Endometrial microvascular endothelial cells (primary cell): ENCODE measurements around the gene MAML3. TPM values are rescaled to one million over a fixed set of nuclear protein-coding genes. Genes with fewer than 3 reads are reported as not detected.
"Not testable (repeated sequence)": the region's sequence is repeated elsewhere in the genome, so short reads cannot be mapped to it uniquely, and the experiment has no call there.

Source experiments
- in situ Hi-C: cut with HindIII; loops from 2 replicates; pipeline ENCODE4 v1.10.0; 2017; ENCODE audit warnings: low sequenced_read_pairs, low pct_unique_long_range_greater_than_20kb; ENCODE audit errors: inconsistent ontology term
- total RNA-seq: library from RNA; depleted of rRNA; stranded (reverse); fragments of >200 nt; gene quantifications from one replicate; pipeline ENCODE4 v1.2.3, GENCODE V29; 2015; ENCODE audit errors: inconsistent ontology term

The MAML3 gene
- total RNA-seq, 1 donor from 2014 or later = 9.7 TPM

DNA sequence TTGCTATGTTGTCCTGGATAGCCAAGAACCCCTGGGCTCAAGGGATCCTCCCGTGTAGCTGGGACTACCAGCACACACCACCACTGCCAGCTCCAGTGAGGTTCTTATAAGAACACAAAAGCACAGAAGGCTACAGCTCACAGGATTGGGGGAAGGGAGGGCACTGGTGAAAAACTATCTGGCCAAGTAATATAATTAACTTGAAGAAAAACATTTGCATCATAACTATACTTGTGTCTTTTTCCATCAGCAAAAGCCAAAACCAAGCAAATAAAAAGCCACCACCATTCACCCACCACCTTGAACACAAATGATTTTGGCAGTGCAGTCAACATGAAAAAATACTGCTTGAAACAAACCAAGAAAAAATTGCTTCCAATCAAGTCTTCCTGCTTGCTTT lies 188.2 kb downstream of the MAML3 start:
- in situ Hi-C loops = no loop called here

DNA sequence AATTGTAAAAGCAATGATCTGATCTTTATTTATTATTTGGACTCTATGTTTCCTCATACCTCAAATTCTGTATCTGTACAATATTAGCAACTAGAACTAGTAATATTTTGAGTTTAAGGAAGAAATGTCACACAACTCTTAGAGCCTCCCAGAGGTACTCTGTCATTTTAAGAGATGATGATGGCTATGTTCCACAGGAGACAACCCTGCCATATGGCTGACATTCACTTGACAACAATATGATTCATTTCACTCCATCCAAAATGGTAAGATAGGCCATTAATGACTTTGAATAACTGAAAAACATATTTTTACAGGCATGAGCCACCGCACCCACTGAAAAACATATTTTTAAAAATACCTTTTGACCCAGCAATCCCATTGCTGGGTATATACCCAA lies 190.3 kb downstream of the MAML3 start:
- in situ Hi-C loops = no loop called here

DNA sequence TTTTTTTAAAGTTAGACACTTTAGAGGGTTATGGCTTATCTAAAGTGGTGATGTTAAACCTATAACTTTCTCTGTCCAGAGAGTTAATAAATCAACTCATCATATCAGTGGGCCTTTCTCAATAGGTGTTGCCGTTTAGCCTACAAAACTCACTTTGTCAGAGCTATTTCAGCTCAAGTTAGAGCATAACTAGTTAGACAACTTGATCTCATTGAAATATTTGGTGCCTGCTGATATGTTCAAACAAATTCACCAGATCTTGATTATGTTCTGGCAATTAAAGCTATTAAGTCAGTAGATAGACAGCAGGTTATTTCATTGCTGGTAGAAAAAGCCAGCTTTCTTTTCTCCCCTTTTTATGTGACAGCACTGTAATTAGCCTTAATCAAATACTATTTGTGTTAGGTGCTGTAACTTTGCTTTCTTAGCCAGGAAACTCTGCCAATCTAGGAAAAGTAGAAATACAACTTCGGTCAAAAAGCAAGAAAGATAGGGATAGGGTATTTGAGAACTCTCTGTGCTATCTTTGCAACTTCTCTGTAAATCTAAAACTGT lies 191.8 kb downstream of the MAML3 start:
- in situ Hi-C loops = no loop called here

DNA sequence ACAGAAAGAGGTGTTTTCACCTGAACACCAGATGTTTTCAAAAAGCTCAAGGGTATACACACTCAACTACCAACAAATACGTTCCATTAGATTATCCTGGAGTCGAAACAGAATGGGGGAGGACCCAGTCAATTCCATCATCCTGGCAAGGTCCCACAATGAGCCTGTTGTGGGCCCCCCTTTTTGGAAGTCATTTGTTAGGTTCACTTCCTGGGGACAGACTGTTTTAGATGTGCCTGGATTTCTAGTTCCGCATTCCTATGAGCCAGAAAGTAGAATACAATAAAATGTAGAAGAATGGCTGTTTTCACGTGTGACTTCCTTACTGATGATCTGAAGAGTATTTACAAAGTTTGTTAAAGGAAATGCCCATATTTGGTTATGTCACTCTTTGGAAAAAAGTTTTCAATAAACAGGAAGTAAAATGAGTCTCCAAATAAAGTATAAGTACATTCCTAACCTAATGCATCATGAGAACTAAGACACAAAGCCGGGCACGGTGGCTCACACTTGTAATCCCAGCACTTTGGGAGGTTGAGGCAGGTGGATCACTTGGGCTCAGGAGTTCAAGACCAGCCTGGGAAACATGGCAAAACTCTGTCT lies 192.5 kb downstream of the MAML3 start:
- in situ Hi-C loops = no loop called here

DNA sequence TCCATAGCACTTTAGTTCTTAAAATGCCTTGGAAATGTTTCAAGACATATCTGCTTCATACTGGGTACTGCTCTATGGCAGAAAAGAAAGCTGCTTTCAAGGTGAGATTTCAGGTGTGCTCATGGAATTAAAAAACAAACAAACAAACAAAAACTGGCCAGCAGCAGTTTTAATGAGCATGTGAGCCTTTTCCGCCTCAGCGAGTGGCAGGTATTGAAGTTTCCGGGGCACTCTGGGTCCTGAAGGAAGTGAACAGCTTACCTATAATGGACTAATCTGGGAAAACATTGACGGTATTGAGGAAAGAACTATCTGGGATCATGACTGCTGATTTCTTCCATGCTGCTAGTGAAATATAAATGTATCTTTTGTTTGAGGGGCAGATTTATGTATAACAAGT lies 194.6 kb downstream of the MAML3 start:
- in situ Hi-C loops = no loop called here

DNA sequence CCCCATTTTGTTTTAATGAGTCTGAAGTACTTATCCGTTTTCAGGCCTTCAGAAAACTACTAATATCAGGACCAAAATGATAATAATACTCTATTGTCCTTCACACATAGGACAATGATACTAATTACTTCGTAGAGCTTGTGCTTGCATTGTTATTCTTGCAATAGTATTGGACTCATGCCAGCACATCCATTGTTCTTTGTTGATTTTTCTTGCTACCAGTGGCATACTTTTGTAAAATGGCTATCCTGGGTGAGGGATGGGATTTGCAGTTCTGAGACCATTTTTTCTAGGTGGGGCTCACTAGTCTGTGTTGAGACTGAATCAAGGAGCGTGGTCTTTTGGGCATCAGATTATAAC lies 195.3 kb downstream of the MAML3 start:
- in situ Hi-C loops = no loop called here

DNA sequence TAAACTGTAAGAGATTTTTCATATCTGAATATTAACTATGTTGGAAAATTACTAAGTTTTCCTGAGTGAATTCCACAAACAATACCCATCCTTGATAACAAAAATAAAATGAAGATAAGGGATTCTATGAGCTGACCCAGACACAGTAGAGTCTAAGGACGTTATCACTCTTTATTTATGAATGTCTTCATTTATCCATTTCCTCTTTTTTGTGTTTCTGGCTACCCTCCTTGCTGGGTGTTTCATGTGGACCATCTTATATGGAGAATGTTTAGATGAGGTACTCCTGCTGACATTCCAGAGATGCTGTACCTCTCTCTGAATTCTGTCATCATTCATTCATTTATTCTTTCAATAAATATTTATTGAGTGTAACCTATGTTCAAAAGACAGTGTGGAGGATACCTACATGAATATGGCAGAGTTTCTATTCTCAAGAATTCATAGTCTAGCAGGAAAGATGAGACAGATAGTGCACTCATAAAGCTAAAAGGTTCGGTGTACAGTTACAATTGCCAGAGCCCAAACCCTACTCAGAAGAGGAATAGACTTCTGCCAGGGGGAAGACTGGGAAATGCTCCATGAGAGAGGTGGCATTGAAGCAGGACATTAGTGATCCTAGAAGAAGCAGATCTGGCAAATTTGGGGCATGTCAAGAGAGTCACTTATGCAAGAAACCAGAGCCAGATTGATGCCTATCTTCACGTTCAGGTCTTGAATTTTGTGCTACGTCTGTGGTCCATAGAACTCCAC lies 195.8 kb downstream of the MAML3 start:
- in situ Hi-C loops = no loop called here

DNA sequence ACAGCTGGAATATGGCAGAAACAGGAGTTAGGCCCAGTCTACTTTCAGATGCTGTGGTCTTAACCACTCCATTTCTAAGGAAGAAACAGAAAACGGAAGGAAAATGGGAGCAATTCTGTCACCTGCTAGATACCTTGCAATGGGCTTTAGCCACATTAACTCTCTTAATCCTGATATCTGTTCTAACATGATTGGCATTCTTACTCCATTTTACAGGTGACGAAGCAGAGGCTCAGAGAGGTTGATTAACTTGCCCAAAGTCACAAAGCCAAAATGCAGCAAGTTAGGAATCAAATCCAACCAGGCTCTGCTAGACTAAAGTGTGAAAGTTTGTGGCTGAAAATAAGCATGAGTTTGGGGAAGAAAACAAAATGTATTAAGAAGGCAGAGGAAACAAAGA lies 196.9 kb downstream of the MAML3 start:
- in situ Hi-C loops = no loop called here

DNA sequence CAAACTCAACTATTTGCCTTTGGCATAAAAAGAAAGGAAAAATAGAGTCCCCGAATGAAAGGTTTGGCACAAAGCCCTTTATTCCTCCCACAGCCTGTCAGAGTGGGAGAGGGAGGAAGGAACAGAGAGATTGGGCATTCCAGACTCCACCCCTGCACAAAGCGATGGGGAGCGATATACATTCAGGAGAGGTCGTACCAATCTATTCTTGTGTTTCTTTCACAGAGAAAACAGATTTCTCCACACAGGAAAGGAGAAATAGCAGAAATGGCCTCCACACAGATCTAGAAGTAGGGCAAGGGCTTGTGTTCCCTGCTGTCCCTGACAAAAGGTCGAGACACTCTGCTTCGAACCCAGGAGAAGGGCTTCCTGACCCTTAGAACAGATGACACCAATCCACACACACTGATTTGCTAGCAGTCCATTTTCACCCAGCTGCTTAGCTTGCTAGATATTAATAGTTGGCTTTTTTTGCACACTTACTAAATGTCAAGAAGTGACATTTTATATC lies 197.4 kb downstream of the MAML3 start:
- in situ Hi-C loops = no loop called here

DNA sequence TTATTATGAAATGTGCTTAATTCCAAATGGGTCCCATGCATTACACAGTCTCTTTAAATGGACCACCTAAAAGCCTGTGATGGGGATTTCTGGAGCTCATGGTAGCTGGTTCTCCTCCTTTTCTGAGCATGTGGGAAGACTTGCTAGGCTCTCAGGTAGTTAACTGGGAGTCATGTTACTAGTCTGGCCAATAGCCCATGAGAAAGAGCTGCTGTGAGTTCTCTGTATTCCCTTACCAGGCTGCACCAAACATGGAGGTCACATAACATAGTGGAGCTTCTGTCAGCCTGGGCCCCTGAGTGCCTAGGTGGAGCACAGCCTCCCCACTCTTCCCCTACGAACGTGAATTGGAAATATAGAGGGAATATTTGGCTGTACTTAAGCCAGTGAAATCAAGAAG lies 198.4 kb downstream of the MAML3 start:
- in situ Hi-C loops = no loop called here

DNA sequence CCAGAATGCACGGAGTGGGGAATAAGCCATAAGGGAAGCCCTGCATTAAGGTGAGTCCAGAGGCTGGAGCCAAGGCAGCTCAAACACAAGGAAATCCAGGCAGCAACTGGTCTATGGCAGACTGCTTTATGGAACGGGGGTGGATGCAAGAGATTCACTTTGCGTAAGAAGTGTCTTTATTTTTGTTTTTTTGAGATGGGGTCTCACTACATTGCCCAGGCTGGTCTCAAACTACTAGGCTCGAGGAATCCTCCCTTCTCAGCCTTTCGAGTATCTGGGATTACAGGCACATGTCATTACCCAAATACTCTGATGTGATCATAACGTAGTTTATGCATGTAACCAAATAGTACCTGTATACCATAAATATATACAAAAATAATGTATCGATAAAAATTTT lies 199.5 kb downstream of the MAML3 start:
- in situ Hi-C loops = no loop called here

DNA sequence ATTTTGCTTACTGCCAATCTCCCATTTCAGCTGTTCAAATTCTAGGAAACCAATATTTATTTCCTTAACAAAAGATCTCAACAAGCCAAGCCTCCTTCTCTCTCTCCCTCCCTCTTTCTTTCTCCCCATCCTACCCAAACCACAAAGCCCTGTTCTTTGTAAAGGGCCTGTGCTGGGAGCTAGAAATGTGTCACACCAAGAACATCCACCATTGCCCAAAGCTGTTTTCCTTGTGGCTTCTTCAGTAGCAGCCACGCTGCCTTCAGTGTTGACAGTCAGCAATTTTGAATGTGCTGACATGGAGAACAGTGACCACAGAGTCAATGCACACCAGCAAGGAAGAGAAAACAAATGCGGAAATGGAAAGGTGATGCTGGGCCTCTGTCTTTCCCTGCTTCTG lies 203.0 kb downstream of the MAML3 start:
- in situ Hi-C loops = no loop called here

DNA sequence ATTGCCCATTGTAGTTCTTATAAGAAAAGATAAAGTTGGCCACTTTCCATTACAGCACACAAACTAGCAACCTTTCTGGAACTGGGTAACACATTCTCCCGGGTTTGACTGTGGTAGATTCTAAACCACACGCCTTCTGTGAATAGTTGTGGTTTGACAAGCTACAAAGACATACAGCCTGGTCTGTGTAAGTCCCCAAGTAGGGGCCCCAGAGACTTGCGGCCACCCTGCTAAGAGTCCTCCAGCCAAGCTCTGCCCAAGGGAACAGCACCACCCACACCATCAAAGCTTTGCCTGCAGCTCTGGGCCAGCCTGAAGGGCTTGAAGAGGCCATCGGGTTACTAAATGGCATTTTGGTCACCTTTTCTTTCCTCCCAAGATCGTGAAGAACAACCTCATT lies 203.4 kb downstream of the MAML3 start:
- in situ Hi-C loops = no loop called here

DNA sequence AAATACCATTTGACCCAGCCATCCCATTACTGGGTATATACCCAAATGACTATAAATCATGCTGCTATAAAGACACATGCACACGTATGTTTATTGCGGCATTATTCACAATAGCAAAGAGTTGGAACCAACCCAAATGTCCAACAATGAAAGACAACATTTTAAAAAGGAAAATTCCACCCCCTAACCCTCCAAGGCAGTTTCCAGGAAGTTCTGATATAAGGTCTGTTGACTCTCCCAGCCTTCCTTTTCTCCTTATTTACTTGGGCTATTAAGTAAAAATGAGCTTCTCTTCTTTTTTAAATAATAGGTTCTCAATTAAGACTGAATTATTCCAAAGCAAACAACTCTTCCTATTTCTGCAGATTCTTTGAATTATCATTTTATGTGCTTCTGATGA lies 209.1 kb downstream of the MAML3 start:
- in situ Hi-C loops = not testable (repeated sequence)

DNA sequence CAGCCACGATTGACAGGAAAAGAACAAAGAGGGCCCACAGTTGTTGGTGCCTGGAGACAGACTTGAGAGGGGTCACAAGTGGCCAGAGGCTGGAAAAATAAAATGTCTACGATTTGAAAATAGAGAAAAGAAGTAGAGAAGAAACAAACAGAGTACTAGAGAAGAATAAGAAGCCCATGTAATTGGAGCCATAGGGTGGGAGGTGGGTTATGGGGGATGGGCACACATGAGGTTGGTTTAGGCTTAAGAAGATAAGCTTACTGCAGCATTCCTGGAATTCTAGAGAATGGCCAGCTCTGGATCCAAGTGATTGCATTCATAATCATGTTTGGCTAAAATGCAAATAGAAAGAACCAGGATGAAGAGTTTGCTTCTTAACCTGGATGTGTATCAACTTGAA lies 210.7 kb downstream of the MAML3 start:
- in situ Hi-C loops = no loop called here

DNA sequence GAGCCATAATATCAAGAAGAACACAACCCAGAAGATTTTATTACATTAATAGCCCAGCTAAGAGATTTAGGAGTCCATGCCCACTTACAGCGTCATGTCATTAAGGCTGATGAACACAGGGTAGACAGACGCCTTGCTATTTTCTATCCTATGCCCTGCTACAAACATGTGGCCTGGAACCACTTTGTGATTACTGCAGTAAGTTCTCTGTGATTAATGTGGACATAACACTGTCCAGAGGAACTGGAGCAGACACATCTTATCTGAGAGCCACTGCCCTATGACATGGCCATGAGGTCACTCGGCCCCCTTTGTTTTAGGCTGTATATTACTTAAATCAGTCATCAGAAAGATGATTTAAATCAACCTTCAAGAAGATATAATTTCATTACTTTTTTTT lies 211.7 kb downstream of the MAML3 start:
- in situ Hi-C loops = no loop called here

DNA sequence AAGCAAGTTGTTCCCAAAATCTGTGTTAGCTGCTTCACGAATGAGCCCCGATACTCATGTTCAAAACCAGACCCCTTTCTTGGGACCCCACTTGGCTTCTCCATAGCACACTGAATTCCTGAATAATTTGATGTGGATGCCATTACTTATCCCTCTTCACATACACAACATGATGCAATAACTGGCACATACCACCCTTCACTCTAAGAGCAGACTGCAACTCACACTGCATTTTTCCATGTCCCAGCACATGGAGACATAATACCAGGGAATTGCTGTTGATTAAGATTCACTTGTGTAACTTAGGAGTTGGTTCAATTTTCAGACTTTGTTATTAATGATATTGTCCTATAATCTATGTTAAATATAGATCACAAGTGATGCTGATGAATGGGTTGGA lies 213.4 kb downstream of the MAML3 start:
- in situ Hi-C loops = no loop called here

DNA sequence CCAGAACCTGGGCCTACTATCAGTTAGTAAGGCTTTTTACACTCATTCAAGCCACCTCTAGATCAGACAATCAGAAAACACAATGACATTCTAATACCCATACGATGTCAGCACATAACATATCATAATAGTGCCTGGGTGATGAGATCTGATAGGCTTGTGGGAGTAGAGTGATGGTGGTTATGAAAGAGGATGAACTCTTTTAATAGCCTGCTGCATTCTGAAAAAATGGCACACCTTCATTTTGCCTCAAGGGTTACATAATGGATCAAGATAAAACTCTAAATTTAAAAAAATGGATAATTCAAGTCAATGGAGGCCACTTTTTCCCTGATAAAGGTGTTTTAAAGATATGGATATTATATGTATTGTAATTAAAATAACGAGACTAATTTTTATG lies 215.6 kb downstream of the MAML3 start:
- in situ Hi-C loops = no loop called here

DNA sequence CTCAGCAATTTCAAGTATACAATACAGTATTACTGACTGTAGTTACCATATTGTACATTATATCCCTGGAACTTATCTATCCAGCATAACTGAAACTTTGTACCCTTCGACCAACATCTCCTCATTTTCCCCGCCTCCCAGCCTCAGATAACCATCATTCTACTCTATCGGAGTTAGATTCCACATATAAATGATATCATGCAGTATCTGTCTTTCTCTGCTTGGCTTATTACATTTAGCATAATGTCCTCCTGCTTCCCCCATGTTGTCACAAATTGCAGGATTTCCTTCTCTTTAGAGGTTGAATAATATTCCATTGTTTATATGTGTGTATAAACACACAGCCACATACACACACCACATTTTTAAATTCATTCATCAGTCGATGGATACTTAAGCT lies 218.1 kb downstream of the MAML3 start:
- in situ Hi-C loops = no loop called here

DNA sequence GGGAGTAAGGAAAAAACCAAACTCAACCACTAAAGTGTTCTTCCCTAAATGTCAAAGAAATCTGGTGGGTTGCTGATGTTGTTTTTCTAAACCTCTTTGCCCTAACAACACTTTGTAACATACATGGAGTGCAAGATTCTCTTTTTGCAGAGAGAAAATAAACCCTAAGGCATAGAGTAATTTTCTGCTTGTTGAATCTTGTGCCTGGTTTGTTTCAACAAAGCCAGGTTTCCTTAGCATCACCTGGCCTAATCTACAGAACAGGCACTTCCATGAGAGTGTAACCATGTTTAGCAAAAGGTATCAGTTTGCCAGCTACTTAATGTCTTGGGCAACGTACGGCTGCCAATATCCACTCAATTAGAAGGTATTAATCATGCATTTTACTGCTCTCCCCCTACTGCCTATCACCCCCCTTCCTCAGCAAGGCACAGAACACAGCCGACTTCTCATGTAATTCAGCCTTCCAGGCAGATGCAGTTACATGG lies 219.2 kb downstream of the MAML3 start:
- in situ Hi-C loops = no loop called here
